ENCODE measurements around the gene RBM47.

GRCh38 chr4:40596522-40596921 is 33.1 kb downstream of the RBM47 start:
- TF ChIP-seq EP300 (conservative IDR thresholded peaks at IDR 0.05; ENCODE audit: poor library complexity, severe bottlenecking) (no peak), POLR2AphosphoS5 (IDR thresholded peaks at IDR 0.05) (no peak), CTCF (IDR thresholded peaks at IDR 0.05; ENCODE audit: poor library complexity, severe bottlenecking) (no peak), EZH2 (IDR thresholded peaks at IDR 0.05; ENCODE audit: borderline replicate concordance, insufficient read depth, low read length, poor library complexity, severe bottlenecking) (no peak), SMC3 (conservative IDR thresholded peaks at IDR 0.05; ENCODE audit: poor library complexity) (no peak)

All from neural cell (in vitro differentiated cells).